ENCODE measurements around the gene CCDC116. TPM values are rescaled to one million over a fixed set of nuclear protein-coding genes. Genes with fewer than 3 reads are reported as not detected.

CCDC116 gene
- total and polyA plus RNA-seq, 10 donors, result 0.24 to 0.66 (median 0.49) TPM

DNA sequence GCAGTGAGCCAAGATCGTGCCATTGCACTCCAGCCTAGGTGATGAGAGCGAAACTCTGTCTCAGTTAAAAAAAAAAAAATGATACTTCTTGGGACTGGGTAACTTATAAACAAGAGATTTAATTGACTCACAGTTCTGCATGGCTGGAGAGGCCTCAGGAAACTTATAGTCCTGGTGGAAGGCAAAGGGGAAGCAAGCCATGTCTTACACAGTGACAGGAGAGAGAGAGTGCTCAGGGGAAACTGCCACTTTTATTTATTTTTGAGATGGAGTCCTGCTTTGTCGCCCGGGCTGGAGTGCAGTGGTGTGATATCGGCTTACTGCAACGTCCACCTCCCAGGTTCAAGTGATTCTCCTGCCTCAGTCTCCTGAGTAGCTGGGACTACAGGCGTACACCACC, 17.7 kb downstream of the CCDC116 start:
- H3K27me3 ChIP-seq (replicated peaks in 1 of 7), result no peaks in the 10 kb centered on the region
- intact Hi-C loops (cut with DNase I; ENCODE audit: low total_unique reads), result no loop called here
- WGBS, 5 donors, result 89 to 93% (median 92%) methylated on average over 7 of the region's 7 CpGs
- H3K4me1 ChIP-seq, result peaks cover 4 to 42% (median 33%) of the 10 kb centered on the region in 6 donors
- TF ChIP-seq POLR2A (IDR thresholded peaks at IDR 0.05) (no peak), POLR2AphosphoS5 (IDR thresholded peaks at IDR 0.05) (no peak)
- TF ChIP-seq, protein P1, sequence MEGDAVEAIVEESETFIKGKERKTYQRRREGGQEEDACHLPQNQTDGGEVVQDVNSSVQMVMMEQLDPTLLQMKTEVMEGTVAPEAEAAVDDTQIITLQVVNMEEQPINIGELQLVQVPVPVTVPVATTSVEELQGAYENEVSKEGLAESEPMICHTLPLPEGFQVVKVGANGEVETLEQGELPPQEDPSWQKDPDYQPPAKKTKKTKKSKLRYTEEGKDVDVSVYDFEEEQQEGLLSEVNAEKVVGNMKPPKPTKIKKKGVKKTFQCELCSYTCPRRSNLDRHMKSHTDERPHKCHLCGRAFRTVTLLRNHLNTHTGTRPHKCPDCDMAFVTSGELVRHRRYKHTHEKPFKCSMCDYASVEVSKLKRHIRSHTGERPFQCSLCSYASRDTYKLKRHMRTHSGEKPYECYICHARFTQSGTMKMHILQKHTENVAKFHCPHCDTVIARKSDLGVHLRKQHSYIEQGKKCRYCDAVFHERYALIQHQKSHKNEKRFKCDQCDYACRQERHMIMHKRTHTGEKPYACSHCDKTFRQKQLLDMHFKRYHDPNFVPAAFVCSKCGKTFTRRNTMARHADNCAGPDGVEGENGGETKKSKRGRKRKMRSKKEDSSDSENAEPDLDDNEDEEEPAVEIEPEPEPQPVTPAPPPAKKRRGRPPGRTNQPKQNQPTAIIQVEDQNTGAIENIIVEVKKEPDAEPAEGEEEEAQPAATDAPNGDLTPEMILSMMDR (IDR thresholded peaks at IDR 0.05 in 8 of 11, conservative IDR thresholded peaks at IDR 0.05 in 3 of 11), result no peak
- no peak overlapping the region for H3K4me3 ChIP-seq
- H3K36me3 ChIP-seq, result peaks cover 0 to 32% (median 4%) of the 10 kb centered on the region in 6 donors
- no peak for DNase-seq
- no peak overlapping the region for H3K27ac ChIP-seq
- H3K9me3 ChIP-seq, result no peaks in the 10 kb centered on the region

DNA sequence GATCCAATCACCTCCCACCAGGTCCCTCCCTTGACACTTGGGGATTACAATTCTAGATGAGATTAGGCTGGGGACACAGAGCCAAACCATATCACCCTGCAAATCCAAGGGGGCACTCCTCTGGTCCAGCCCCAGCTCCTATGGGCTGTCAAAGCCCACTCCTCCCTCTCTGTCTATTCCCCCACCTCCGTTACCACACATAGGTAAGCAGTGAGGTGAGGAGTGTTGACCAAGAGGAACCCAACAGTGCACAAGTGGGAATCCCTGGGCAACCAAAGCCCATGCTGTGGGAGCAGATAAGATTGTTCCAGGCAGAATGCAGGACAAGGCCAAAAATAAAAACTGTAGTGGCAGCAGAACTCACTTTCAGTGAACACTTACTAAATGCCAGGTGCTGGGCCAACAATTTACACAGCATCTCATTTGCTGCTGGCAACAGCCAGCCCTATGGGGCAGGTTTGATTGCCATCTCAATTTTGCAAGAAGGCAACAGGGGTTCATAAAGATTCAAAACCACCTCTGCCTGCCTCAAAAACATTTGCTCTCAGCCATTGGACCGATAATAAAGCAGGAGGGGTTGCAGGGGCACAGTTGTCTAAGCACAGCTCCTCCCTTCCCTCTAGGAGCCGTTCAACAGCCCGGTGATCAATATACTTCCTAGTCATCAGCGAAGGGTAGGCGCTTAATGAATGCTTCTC, 18.4 kb downstream of the CCDC116 start:
- Histone ChIP-seq H3K27me3 (replicated peaks in 1 of 7) (no peaks in the 10 kb centered on the region), H3K36me3 (peaks cover 0 to 26% (median 0%) of the 10 kb centered on the region in 6 donors), H3K4me1 (peaks cover 4 to 42% (median 33%) of the 10 kb centered on the region in 6 donors), H3K4me3 (peak overlapping the region in 6 of 8 donors; percentile 56 to 86 (median 62)), H3K27ac (peak overlapping the region in 2 of 8 donors; percentile 34 to 56), H3K9me3 (no peaks in the 10 kb centered on the region)
- no peak for DNase-seq
- intact Hi-C loops (cut with DNase I; ENCODE audit: low total_unique reads), result no loop called here
- TF ChIP-seq, protein P1 (IDR thresholded peaks at IDR 0.05 in 8 of 11, conservative IDR thresholded peaks at IDR 0.05 in 3 of 11), result no peak
- TF ChIP-seq POLR2A (IDR thresholded peaks at IDR 0.05) (no peak), POLR2AphosphoS5 (IDR thresholded peaks at IDR 0.05) (no peak)
- WGBS, 5 donors, result 13 to 20% (median 16%) methylated on average over 6 of the region's 6 CpGs

DNA sequence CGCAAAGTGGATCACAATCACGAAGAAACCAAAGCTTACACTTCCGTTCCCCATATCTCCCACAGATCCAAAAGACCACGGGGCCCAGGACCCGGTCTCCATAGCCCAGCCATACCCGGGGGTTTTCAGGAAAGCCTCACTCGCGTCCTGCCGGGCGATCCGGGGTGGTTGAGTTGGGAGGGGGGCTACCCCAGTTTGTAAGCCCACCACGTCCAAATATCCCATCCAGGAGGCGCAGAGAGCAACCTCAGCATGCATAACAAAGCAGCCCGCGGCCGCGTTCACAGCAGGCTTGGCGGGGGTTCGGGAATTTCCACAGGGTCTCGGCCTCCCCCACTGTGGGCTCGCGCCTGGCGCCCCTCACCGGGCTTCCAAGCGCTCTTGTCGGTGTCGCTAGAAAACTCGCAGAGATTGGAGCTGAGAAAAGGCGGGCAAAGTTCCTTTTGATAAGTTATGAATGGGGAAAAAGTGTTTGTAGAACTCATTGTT, 19.0 kb downstream of the CCDC116 start:
- peaks cover 4 to 38% (median 31%) of the 10 kb centered on the region in 6 donors for H3K4me1 ChIP-seq
- DNase-seq, result no peak
- H3K4me3 ChIP-seq, result peak overlapping the region; percentile 45 to 86 (median 62)
- intact Hi-C loops (cut with DNase I; ENCODE audit: low total_unique reads), result no loop called here
- H3K27ac ChIP-seq, result peak overlapping the region in 2 of 8 donors; percentile 34 to 56
- no peaks in the 10 kb centered on the region for H3K9me3 ChIP-seq
- peaks cover 0 to 21% (median 0%) of the 10 kb centered on the region in 6 donors for H3K36me3 ChIP-seq
- 0 to 1% (median 1%) methylated on average over 26 to 29 of the region's 29 CpGs for WGBS, 5 donors
- H3K27me3 ChIP-seq (replicated peaks in 1 of 7), result no peaks in the 10 kb centered on the region
- TF ChIP-seq, protein P1 (IDR thresholded peaks at IDR 0.05 in 8 of 11, conservative IDR thresholded peaks at IDR 0.05 in 3 of 11), result no peak
- TF ChIP-seq POLR2A (IDR thresholded peaks at IDR 0.05), result no peak
- TF ChIP-seq POLR2AphosphoS5 (IDR thresholded peaks at IDR 0.05), result no peak

DNA sequence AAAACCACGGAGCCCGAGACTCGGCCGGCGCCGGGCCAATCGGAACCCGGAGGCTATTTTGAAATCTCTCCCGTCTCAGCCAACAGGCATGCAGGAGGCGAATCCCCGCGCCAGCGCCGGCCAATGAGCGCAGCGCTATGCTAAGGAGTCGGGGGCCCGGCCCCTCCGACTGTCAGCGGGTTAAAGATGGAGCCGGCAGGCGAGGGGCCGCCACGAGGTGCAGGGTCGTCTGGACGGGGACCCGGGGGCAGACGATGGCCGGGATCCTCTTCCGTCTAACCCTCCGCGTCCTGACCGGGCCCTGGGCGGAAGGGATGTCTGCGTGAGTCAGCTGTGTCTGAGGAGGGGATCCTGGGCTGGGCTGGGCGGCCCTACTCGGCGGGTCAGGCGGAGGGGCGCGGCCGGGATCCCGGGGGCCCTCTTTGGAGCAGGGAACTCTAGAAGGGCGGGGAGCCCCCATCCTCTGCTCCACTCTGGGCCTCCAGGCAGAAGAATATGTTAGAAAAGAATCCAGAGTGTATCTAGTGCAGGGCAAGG, 19.5 kb downstream of the CCDC116 start:
- no peaks in the 10 kb centered on the region for H3K27me3 ChIP-seq (replicated peaks in 1 of 7)
- TF ChIP-seq, protein P1 (IDR thresholded peaks at IDR 0.05 in 8 of 11, conservative IDR thresholded peaks at IDR 0.05 in 3 of 11), result peak in 1 of 11 experiments; percentile 24
- TF ChIP-seq POLR2AphosphoS5 (IDR thresholded peaks at IDR 0.05) (peak in 2 of 3 donors; percentile 52 to 74), POLR2A (IDR thresholded peaks at IDR 0.05) (no peak)
- intact Hi-C loops (cut with DNase I; ENCODE audit: low total_unique reads), result no loop called here
- peaks cover 4 to 38% (median 31%) of the 10 kb centered on the region in 6 donors for H3K4me1 ChIP-seq
- 0 to 1% (median 1%) methylated on average over 20 to 44 of the region's 44 CpGs for WGBS, 5 donors
- DNase-seq, result peak; percentile 95
- peak overlapping the region; percentile 45 to 86 (median 62) for H3K4me3 ChIP-seq
- H3K9me3 ChIP-seq, result no peaks in the 10 kb centered on the region
- peaks cover 0 to 21% (median 0%) of the 10 kb centered on the region in 6 donors for H3K36me3 ChIP-seq
- peak overlapping the region in 3 of 8 donors; percentile 20 to 56 (median 24) for H3K27ac ChIP-seq
